HG03135 (cell line): ENCODE measurements around the gene RALGPS2.

Source experiments
- ATAC-seq: cut with Tn5 transposase; IDR thresholded peaks from one replicate; pipeline ENCODE4 v1.9.1; 2021; ENCODE audit warnings: mild to moderate bottlenecking, moderate library complexity; ENCODE audit not compliant: unreplicated experiment

RALGPS2 gene

DNA sequence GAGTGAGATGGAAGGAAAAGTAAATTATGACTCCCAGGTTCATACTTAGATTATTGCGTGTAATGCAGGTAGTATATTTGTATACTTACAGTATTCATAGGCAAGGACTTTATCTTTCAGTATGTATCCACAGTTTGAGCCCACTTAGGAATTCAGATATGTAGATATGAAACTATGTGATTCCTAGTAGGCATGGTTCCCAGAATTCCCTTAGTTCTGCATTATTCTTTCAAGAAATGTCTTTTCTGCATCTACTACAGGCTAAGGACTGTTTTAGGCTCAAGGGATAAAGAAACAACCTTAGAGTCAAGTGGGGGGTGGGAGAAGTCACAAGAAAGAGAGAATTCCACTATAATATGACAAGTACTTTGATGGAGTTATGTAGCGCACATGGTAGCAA lies 132.1 kb downstream of the RALGPS2 start:
- no peak for ATAC-seq

DNA sequence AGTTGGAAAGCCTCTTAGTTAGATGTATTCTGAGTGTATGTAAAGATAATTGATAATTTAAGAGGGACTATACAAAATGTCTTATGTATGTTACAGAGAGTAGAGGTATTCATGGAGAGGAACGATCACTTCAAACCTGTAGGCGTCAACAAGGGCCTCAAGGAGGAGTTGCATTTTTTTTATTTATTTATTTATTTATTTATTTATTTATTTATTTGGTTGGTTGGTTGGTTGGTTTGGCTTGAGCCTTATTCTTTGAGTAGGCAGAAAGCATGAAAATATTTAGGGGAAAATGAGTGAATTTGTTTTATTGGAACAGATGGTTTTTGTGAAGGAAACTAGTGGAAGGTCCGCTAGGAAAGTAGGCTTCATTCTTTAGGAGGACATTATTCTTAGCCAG lies 137.4 kb downstream of the RALGPS2 start:
- ATAC-seq: no peak

DNA sequence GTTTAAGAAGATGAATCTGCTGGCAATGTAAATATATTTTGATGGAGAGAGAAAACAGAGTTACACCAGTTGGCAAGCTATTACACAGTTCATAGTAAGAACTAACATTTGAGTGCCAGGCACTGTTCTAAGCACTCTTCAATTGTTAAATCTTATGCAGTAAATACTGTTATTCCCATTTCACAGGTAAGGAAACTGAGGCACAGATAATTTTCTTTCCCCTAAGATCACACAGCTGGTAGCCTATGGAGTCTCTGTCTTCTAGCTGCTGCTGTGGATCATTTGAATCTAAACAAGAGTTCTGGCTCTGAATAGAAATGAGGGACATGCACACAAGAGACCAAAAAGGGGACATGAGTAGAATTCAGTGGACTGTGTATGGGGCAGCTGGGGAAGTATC lies 137.8 kb downstream of the RALGPS2 start:
- ATAC-seq: no peak

DNA sequence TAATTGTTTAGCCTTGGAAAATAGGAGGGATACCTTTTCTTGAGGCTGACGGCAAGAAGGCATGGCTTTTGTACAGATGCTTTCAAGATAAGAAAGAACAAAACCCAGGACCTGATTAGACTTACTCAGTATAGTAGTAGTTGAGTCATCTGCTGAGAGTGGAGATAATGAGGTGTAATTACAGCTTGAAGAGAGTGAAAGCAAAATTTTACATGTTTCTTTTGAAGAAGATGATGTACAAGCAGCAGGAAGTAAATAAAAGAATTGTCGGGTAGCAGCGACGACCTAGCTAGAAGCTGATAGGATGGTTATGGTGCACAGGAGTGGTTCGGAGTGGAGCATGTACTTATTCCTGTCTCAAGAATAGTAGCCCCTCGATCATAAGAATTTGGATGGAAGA lies 139.3 kb downstream of the RALGPS2 start:
- ATAC-seq: no peak

DNA sequence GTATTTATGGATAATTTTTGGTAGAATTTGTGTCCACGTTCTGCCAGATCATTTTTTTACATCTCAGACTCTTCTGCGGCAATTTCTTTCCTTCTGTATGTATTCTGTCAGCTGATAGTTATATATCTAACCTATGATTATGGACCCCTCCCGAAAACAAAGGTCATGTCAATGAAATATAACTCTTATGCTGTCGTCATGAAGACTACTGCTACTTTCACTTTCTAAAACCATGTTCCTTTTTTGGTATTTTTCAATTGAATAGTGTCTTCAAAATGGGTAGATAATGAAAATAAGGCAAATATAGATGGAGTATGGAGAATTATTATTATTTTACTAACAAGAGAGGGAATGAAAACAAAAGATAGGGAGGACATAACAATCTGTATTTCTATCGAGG lies 142.6 kb downstream of the RALGPS2 start:
- no peak for ATAC-seq

DNA sequence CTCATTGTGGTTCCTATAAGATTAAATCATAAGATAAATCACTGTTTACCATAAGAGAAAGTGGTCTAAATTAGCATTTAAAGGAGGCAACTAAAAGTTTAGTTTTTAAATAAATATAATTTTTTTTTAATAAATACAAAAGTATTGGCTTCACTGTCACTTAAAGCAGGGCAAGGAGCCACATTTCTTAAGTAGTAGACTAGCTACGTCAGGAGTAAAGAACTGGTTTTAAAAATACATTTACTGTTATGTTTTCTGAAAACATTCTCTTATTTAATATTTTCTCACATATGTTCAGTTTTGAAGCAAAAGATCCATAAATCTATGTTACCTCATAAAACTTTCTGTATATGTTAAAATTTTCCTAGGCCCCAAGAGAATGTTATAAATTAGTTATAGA lies 143.7 kb downstream of the RALGPS2 start:
- no peak for ATAC-seq

DNA sequence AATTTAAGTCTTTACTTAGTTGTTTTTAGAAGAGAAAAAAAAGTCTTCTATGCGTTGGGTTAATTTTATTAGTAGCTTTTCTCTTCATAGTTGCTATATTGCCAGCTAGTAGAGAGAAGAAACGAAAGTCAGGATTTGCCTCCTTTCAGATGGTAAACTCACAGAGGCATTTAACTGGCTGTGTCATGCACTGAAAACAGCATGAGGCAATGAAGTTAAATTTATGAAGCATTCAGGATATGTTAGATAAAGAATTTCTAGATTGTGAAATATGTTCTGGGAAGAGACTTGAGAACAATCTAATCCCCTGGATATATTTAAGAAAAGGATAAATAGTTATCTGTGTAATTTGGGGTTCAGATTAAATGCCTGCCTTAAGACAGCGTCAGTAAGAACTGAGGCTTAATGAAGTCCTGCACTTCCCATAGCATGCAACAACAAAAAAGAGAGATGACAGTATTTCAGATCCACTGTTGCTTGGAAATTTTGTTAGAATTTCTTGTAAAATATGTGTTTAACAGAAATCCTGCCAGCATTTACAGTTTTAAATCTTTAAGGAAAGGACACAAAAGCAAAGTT lies 144.2 kb downstream of the RALGPS2 start:
- no peak for ATAC-seq

DNA sequence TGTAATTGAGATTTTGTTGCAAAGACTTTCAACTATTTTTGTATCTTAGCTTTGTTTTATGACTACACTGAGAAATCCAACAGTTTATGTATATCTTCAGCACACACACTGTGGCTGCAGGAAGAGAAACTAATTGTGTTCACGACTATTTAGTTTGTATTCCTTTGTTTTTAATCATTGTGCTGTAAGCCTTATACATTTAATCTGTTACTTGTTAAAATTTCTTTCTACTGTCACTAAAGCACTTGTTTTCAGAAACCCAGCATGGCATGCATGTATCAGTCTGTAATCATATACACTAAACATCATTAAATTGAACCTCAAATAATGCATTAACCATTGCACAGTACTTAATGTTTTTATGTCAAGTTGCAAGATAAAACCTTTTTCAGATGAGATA lies 145.2 kb downstream of the RALGPS2 start:
- no peak for ATAC-seq

DNA sequence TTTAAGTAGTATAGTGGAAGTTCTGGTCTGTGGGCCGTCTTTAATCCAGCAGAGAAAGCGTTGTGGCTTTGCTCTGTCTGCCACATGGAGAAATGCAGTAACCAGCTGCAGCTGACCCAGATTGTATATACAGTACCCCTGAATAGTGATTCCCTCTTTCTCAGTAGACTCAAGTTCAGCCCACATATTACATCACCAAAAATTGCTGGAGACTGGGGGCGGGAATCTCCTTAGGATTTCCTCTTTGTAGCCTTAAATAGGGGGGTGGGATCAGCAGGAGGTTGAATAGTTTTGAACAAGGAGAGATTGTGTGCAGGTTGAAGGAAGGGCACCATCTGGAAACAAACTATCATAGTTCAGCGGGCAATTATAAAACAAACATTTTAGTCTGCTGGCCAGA lies 145.9 kb downstream of the RALGPS2 start, which contains the start of gene ANGPTL1:
Gene ANGPTL1, minus strand, starts transcription at position 134 of the 400 bp plus-strand sequence. CDS start 5,301 bp downstream, outside the sequence.
- ATAC-seq: no peak

DNA sequence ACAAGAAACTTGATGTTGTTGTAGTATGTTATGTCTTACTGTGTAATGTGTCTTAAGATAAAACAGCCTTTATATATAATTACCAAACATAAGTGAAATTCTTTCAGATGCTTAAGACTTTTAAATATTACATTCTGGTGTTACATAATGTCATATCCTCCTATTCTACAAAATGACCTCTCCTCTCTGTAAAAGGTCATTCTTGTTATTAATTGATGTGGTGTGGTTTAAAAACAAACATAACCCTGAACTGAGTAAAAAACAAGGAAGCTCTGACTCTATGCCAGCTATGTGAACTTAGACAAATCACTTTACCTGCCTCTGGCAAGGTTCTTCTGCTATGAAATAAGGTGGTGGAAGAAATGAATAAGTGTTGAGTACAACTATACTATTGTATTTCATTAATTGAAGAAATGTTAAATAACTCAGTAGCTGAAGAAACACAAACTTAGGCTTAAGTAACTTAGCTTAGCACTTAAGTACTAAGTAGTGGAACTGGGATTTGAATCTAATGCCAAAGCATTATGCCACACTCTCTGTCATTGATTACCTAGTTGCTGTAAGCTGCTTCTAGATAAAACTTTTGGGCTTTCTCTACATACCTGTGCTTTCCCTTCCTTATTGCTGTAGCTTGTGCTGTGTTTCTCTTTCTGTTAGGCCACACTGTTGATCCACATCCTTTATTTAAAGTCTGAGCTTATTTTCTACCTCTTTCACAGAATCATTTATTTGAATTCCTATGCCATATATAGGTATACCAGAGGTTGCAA lies 146.7 kb downstream of the RALGPS2 start:
- ATAC-seq: no peak

DNA sequence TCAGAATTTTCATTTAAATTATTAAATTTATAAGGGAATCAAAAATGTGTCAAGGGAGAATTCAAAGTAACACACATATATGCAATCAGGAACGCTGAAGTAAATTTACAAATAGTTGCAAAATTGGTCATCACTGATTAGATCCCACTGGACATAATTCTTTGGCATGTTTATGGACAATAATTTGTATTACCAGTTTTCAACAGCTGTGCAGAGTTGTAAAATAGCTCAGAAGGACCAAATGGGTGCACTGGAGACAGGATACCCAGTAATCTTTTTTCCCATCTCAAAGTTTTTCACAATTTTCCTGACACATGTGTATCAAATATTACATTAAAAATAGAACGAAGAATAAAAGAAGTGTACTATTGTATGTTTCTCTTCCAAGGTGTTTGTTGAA lies 149.9 kb downstream of the RALGPS2 start:
- ATAC-seq: no peak

DNA sequence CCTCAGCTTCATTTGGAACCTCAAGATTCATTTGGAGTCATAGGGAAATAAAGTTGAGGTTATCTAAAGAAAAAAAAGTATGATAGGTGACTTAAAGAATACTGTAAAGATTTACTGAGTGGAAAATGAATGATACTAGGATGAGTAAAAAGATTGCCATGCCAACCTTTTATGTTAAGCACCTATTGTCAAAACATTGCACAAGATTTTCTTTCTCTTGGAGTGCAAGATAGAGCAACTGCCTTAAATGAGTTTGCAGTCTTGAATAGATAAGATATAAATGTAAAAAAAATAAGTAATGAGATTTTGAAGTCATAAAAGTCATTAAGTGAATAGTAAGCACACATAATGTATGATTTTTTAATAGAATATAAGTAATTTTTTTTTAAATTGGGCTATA lies 150.9 kb downstream of the RALGPS2 start:
- ATAC-seq: no peak

DNA sequence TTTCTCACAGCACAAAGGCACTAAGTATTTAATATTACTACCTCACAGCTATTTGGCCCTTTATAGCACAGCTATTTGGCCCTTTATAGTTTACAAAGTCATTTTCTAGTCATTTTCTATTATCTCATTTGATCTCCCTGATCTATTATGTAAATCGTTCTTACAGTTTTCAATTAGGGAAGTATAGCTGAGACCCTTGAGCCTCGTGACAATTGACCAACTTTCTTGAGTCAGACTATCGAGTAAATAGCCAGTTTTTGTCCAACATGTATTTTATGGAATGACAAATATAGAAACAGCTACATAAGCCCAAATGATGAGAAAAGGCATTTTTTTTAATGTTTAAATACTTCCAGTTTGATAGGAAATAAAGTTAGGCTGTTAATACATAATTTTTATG lies 152.9 kb downstream of the RALGPS2 start:
- no peak for ATAC-seq

DNA sequence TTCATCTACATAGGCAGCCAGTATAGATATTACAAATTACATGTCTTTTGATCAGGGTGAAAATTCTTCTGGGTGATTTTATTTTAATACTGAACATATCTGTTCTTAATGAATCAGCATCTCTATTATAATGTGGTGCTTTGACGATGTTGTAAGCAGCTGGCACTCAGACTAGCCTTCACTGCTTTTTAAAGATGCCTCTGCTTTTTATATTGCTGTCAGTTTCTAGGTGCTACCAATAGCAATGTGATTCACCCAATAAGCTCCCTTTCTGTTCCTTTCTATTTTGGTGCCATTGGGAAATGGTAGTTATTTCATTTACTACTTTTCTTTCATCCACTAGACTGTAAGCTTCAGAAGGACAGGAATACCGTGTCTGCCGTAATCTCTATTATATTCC lies 156.9 kb downstream of the RALGPS2 start:
- no peak for ATAC-seq

DNA sequence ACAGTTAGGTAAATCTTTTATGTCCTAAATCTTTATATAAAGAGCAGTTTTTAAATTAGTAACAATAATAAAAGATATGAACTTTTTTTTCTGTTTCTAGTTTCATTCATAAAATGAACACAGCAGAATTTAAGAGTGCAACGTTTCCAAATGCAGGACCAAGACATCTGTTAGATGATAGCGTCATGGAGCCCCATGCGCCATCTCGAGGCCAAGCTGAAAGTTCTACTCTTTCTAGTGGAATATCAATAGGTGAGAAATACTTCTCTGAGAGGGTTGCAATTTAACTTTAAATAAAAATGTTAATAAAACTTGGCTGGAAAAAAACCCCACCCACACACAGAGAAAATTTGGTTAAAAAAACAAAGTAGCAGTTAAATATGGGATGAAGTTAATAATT lies 160.8 kb downstream of the RALGPS2 start:
- no peak for ATAC-seq

DNA sequence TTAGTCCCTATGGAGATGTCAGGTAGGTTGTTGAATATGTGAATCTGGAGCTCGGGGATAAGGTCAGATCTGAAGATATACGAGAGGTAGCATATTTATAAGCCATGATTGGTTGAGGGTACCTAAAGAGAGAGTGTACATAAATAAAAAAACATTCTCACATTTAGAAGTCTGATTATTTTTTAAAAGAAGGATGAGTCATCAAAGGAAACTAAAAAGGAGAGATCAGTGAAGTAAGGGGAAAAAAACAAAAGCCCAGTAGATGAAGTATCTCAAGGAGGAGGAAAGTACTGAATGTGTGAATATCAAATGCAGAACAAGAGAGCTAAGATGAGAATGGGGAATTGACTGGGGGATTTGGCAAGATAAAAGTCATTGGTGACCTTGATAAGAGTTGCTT lies 161.5 kb downstream of the RALGPS2 start:
- ATAC-seq: no peak

DNA sequence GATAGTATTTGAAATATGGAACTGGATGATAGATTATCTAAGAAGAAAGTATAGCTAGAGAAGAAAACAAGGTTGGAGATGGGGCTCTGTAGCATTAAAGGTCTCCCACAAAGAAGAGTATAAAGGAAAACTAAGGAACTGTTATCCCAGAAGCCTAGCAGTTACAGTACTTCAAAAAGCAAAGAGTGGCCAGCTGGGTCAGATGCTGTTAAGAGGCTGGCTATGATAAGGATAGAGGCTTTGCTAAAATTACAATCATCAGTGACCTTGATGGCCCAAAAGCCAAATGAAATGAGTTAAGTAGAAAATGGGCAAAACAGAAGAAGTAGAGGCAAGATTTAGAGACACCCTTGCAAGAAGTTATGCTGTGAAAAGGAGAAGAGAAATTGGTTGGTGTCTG lies 170.9 kb downstream of the RALGPS2 start:
- ATAC-seq: no peak

DNA sequence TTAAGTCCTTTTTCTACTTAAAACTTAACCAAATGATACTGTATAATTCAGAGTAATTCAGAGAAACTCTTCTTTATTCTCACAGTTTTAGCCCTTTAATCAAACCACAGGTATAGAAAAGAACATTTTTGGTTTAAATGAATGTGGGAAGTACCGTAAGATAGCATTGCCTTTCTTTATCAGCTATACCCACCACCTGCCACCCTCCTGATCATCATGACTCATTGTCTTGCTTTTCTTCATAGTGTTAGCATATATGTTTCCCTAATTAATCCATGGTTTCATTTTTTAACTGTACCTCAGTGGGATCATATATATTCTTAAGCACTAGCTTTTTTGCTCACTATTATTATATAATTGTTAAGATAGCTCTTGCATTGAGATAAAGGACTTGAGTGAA lies 173.4 kb downstream of the RALGPS2 start:
- ATAC-seq: no peak

DNA sequence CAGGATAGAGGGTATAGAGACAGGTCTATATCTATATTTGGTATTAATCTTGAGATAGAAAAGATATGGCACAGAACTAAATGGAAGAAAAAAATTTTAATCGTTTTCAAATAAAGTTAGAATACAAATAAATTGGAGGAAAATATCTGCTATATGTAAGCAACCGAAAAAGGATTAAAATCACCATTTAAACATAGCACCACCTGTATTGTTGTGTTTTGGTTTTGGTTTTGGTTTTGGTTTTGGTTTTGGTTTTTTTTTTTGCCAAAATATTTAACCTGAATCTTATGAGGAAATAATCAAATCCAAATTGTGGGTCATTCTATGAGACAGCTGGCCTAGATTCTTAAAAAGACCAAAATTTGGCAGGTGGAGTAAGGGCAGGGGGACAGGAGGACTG lies 174.4 kb downstream of the RALGPS2 start:
- no peak for ATAC-seq

DNA sequence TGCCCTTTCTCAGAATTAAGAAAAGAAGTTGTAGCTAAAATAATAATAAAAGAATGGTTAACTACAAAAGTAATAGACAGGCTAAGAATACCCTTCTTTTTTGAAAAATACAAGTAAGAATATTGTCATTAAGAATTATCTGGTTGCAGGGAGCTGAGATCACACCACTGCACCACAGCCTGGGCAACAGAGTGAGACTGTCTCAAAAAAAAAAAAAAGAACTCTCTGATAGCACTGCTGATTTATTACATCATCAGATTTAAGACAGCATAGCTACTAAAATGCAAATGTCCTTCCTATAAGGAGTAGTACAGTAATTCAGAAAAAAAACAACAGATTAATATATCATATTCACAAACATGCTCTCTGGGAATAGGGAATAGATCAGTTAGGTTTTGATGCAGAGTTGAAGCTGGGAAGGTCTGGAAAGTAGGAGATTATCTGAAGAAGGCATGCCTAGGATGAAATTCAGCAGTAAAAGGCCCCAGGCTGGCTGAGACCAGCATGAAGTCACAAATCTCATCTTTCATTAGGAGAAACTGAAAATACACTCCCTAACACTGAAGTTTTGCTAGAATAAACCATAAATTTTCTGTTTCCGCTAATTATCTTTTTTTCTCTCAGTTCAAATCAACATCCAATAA lies 176.6 kb downstream of the RALGPS2 start:
- no peak for ATAC-seq

DNA sequence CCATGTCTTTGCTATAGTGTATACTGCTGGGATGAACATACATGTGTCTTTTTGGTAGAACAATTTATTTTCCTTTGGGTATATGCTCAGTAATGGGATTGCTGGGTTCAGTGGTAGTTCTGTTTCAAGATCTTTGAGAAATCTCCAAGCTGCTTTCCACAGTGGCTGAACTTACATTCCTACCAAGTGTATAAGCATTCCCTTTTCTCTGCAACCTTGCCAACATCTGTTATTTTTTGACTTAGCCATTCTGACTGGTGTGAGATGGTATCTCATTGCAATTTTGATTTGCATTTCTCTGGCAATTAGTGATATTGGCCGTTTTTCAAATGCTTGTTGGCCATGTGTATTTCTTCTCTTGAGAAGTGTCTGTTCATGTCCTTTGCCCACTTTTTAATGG lies 183.3 kb downstream of the RALGPS2 start:
- no peak for ATAC-seq

DNA sequence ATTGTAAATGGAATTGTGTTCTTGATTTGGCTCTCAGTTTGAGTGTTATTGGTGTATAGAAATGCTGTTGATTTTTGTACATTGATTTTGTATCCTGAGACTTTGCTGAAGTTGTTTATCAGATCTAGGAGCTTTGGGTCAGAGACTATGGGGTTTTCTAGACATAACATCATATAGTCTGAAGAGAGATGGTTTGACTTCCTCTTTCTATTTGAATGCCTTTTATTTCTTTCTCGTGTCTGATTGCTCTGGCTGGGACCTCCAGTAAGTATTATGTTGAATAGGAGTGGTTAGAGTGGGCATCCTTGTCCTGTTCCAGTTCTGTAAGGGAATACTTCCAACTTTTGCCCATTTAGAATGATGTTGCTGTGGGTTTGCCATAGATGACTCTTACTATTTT lies 185.0 kb downstream of the RALGPS2 start:
- no peak for ATAC-seq
